Measurements from ENCODE around the gene ARHGAP22. TPM values are rescaled to one million over a fixed set of nuclear protein-coding genes. Genes with fewer than 3 reads are reported as not detected.

Gene ARHGAP22
- total and polyA plus RNA-seq, 7 experiments from 2014 or later: 0.37 to 2.9 (median 1.1) TPM; not detected in 3

GRCh38 chr10:48498940-48499510, 105.8 kb downstream of the ARHGAP22 start:
- Histone ChIP-seq H3K36me3 (ENCODE audit: control insufficient read depth in 2 of 3, insufficient read depth in 3 of 3, low read length in 3 of 3) (no peaks in the 10 kb centered on the region), H3K4me3 (ENCODE audit: low read length) (no peak overlapping the region), H3K4me1 (ENCODE audit: control insufficient read depth in 2 of 2, insufficient read depth in 2 of 2, low read length in 2 of 2) (no peaks in the 10 kb centered on the region), H3K9me3 (ENCODE audit: control insufficient read depth in 2 of 3, low read length in 3 of 3) (no peaks in the 10 kb centered on the region), H3K27ac (ENCODE audit: low read depth, low read length) (no peak overlapping the region), H3K27me3 (ENCODE audit: control insufficient read depth in 2 of 2, insufficient read depth in 2 of 2, low read length in 2 of 2) (no peaks in the 10 kb centered on the region)
- POLR2A ChIA-PET: interaction anchor here (0.9 kb wide), 1 partner anchor 8 kb away, joined by 3 read pairs; no protein-coding TSS in a partner anchor
- no peak overlapping the region for H3K27ac Mint-ChIP-seq
- DNase-seq (peak in 1 of 9 donors; percentile 15), ATAC-seq (no peak)
- H3K27me3 Mint-ChIP-seq: peaks cover 0 to 26% (median 10%) of the 10 kb centered on the region in 5 donors
- H3K9me3 Mint-ChIP-seq: no peaks in the 10 kb centered on the region
- no peak overlapping the region for H3K4me3 Mint-ChIP-seq
- no peaks in the 10 kb centered on the region for H3K36me3 Mint-ChIP-seq
- intact Hi-C loops (cut with micrococcal nuclease): no loop called here
- CTCF ChIA-PET: no interaction called here
- peaks cover 9 to 13% (median 11%) of the 10 kb centered on the region in 7 donors for H3K4me1 Mint-ChIP-seq

- H3K4me1 Mint-ChIP-seq: peaks cover 9 to 22% (median 15%) of the 10 kb centered on the region in 7 donors
- Histone ChIP-seq H3K27me3 (ENCODE audit: control insufficient read depth in 2 of 2, insufficient read depth in 2 of 2, low read length in 2 of 2) (no peaks in the 10 kb centered on the region), H3K27ac (ENCODE audit: low read depth, low read length) (no peak overlapping the region), H3K36me3 (ENCODE audit: control insufficient read depth in 2 of 3, insufficient read depth in 3 of 3, low read length in 3 of 3) (no peaks in the 10 kb centered on the region), H3K9me3 (ENCODE audit: control insufficient read depth in 2 of 3, low read length in 3 of 3) (no peaks in the 10 kb centered on the region), H3K4me3 (ENCODE audit: low read length) (no peak overlapping the region), H3K4me1 (ENCODE audit: control insufficient read depth in 2 of 2, insufficient read depth in 2 of 2, low read length in 2 of 2) (no peaks in the 10 kb centered on the region)
- H3K36me3 Mint-ChIP-seq: no peaks in the 10 kb centered on the region
- H3K27me3 Mint-ChIP-seq: peaks cover 0 to 26% (median 10%) of the 10 kb centered on the region in 5 donors
- ChIA-PET CTCF (no interaction called here), POLR2A (no interaction called here)
- ATAC-seq (no peak), DNase-seq (no peak)
- H3K9me3 Mint-ChIP-seq: no peaks in the 10 kb centered on the region
- H3K27ac Mint-ChIP-seq: no peak overlapping the region
- no peak overlapping the region for H3K4me3 Mint-ChIP-seq
- intact Hi-C loops (cut with micrococcal nuclease): no loop called here
Measured at GRCh38 chr10:48497780-48498770, 106.8 kb downstream of the ARHGAP22 start.

DNA sequence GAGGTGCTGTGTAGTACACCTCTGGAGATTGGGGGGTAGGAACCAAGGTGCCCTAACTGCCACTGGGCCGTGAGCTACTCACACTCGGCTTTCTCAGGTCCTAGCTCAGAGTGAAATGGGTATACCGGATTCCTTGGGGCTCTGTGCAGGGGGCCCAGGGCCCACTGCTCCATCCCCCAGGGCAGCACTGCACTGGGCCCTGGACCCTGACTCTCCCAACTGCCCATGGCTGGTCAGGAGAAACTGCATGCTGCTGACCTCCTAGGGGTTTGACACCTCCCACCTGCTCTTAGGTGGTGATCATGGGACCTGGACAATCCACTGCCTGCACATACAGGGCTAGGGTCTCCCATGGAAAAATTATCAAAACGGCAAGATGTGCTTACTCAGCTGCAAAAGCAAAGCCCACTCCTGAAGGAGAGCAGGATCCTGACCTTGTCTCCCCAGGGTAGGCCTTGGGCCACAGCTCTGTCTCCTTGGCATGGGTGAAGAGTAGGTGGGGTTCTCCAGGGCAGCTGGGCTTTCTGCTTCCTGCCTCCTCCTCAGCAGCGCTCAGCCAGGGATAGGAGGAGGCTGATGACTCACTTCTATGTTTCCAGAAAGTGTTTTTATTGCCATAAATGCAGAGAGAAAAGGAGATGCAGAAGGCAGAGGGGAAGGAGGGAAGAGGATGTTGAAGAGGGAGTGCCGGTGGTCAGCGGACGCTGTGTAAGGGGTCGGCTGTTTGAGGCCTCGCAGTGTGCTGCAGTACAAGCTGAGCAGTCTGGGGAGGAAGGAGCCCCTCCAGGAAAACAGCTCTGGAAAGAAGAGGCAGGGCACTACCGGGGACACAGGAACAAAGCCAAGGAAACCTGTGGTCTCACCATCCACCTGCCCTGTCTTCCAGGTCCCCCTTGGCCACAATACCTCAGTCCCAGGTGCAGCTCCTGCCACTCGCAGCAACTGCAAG, 107.8 kb downstream of the ARHGAP22 start:
- Mint-ChIP-seq H3K4me1 (peaks cover 9 to 22% (median 15%) of the 10 kb centered on the region in 7 donors), H3K27ac (no peak overlapping the region), H3K4me3 (no peak overlapping the region), H3K27me3 (peaks cover 0 to 26% (median 10%) of the 10 kb centered on the region in 5 donors), H3K36me3 (no peaks in the 10 kb centered on the region), H3K9me3 (no peaks in the 10 kb centered on the region)
- H3K4me1 ChIP-seq (ENCODE audit: control insufficient read depth in 2 of 2, insufficient read depth in 2 of 2, low read length in 2 of 2): no peaks in the 10 kb centered on the region
- ChIA-PET CTCF (no interaction called here), POLR2A (no interaction called here)
- no peaks in the 10 kb centered on the region for H3K36me3 ChIP-seq (ENCODE audit: control insufficient read depth in 2 of 3, insufficient read depth in 3 of 3, low read length in 3 of 3)
- DNase-seq (peak in 1 of 9 donors; percentile 13), ATAC-seq (no peak)
- no peaks in the 10 kb centered on the region for H3K9me3 ChIP-seq (ENCODE audit: control insufficient read depth in 2 of 3, low read length in 3 of 3)
- no peaks in the 10 kb centered on the region for H3K27me3 ChIP-seq (ENCODE audit: control insufficient read depth in 2 of 2, insufficient read depth in 2 of 2, low read length in 2 of 2)
- no peak overlapping the region for H3K27ac ChIP-seq (ENCODE audit: low read depth, low read length)
- H3K4me3 ChIP-seq (ENCODE audit: low read length): no peak overlapping the region
- intact Hi-C loops (cut with micrococcal nuclease): no loop called here

DNA sequence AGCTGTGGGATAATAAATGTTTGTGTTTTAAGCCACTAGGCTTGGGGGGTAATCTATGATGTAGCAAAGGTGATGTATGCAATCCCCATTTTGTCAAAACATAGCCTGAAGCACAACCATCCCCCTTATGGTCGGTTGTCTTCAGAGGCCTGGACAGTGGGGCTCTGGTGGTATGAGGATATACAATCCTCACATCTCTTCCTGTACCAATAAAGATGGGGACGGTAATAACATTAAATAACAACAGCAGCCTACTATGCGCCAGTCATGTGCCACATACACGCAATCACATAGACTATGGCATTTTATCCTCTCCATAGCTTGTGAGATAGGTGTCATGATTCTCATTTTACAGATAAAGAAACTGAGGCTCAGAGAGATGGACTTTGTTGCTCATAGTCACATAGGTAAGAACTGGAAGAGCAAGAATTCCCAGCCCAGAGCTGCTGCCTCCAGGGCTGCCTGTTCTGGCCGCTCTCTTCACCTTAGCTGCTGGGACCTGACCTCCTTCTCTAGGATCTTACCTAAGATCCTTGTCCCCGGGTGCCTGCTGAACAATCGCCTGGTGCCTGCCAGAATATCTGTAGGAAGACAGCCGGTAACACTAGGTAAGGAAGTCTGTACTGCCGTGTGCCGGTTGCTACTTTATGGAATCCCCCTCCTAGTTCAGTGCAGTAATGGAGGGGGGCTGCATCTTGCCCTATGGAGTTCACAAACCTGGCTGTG, 108.6 kb downstream of the ARHGAP22 start:
- Histone ChIP-seq H3K4me1 (ENCODE audit: control insufficient read depth in 2 of 2, insufficient read depth in 2 of 2, low read length in 2 of 2) (no peaks in the 10 kb centered on the region), H3K4me3 (ENCODE audit: low read length) (no peak overlapping the region), H3K27me3 (ENCODE audit: control insufficient read depth in 2 of 2, insufficient read depth in 2 of 2, low read length in 2 of 2) (no peaks in the 10 kb centered on the region), H3K36me3 (ENCODE audit: control insufficient read depth in 2 of 3, insufficient read depth in 3 of 3, low read length in 3 of 3) (no peaks in the 10 kb centered on the region), H3K9me3 (ENCODE audit: control insufficient read depth in 2 of 3, low read length in 3 of 3) (no peaks in the 10 kb centered on the region), H3K27ac (ENCODE audit: low read depth, low read length) (no peak overlapping the region)
- no peak for ATAC-seq
- Mint-ChIP-seq H3K27ac (no peak overlapping the region), H3K27me3 (peaks cover 0 to 26% (median 13%) of the 10 kb centered on the region in 5 donors), H3K4me1 (peaks cover 9 to 22% (median 15%) of the 10 kb centered on the region in 7 donors), H3K36me3 (no peaks in the 10 kb centered on the region), H3K9me3 (no peaks in the 10 kb centered on the region), H3K4me3 (no peak overlapping the region)
- no peak for DNase-seq
- intact Hi-C loops (cut with micrococcal nuclease): no loop called here
- ChIA-PET CTCF (no interaction called here), POLR2A (no interaction called here)

GRCh38 chr10:48495282-48496045, 109.4 kb downstream of the ARHGAP22 start:
- ChIA-PET CTCF (no interaction called here), POLR2A (no interaction called here)
- peak in 1 of 9 donors; percentile 9 for DNase-seq
- Histone ChIP-seq H3K4me1 (ENCODE audit: control insufficient read depth in 2 of 2, insufficient read depth in 2 of 2, low read length in 2 of 2) (no peaks in the 10 kb centered on the region), H3K27me3 (ENCODE audit: control insufficient read depth in 2 of 2, insufficient read depth in 2 of 2, low read length in 2 of 2) (no peaks in the 10 kb centered on the region), H3K36me3 (ENCODE audit: control insufficient read depth in 2 of 3, insufficient read depth in 3 of 3, low read length in 3 of 3) (no peaks in the 10 kb centered on the region), H3K27ac (ENCODE audit: low read depth, low read length) (no peak overlapping the region), H3K9me3 (ENCODE audit: control insufficient read depth in 2 of 3, low read length in 3 of 3) (no peaks in the 10 kb centered on the region), H3K4me3 (ENCODE audit: low read length) (no peak overlapping the region)
- H3K27me3 Mint-ChIP-seq: peaks cover 0 to 31% (median 15%) of the 10 kb centered on the region in 5 donors
- ATAC-seq: no peak
- H3K27ac Mint-ChIP-seq: no peak overlapping the region
- H3K9me3 Mint-ChIP-seq: no peaks in the 10 kb centered on the region
- H3K4me1 Mint-ChIP-seq: peaks cover 9 to 22% (median 15%) of the 10 kb centered on the region in 7 donors
- intact Hi-C loops (cut with micrococcal nuclease): no loop called here
- H3K4me3 Mint-ChIP-seq: no peak overlapping the region
- H3K36me3 Mint-ChIP-seq: no peaks in the 10 kb centered on the region
